Adrenal gland (tissue), 5 donors: Measurements from ENCODE around the gene HPS1.

ENCODE experiments used
- CTCF ChIP-seq, 6 experiments: fragments of 450-650 bp in 4 of 6; fragments of 200-600 bp in 2 of 6; sonication (generic) in 1 of 6; IDR thresholded peaks; 1 replicate in 5 of 6; 2 replicates in 1 of 6; pipeline versions ENCODE4 v1.5.1 to v1.8.0; 2016 to 2021; ENCODE audit warnings: antibody characterized with exemption in 6 of 6, mild to moderate bottlenecking in 2 of 6, moderate library complexity in 1 of 6
- POLR2A ChIP-seq, 2 donors: fragments of 450-650 bp; IDR thresholded peaks; one replicate each; pipeline ENCODE4 v1.6.1; 2017; ENCODE audit warnings: antibody characterized with exemption in 2 of 2, mild to moderate bottlenecking in 2 of 2, moderate library complexity in 1 of 2
- donor health status: DM: no; HTN: no; CAD: no.

- TF ChIP-seq CTCF (IDR thresholded peaks at IDR 0.05) (no peak), POLR2A (IDR thresholded peaks at IDR 0.05) (no peak)
Observed at GRCh38 chr10:98466861-98467505, 20.2 kb upstream of the HPS1 start.
